ENCODE measurements around the gene DGKK.
"Not testable (repeated sequence)": the region's sequence is repeated elsewhere in the genome, so short reads cannot be mapped to it uniquely, and the experiment has no call there.

DGKK gene

GRCh38 chrX:50430917-50431575 is 39.6 kb downstream of the DGKK start:
- no peak for DNase-seq

DNA sequence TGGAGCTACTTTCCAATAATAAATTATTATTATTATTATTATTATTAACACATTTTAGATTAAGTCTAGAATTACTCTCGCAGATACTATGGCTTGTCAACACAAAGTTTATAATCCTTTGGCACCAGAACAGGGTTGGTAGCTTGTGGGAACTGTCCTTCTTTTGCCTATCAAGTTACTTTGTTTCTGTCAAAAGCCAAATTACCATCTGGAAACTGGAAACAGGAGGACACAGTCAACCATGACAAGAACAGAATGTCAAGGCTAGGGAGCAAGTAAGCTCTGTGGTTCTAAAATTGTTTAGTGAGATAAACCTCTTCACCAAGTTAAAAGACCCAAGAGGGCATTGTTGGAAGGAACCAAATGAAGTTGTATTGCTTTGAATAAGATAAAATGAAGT is 42.5 kb downstream of the DGKK start:
- no peak for DNase-seq

DNA sequence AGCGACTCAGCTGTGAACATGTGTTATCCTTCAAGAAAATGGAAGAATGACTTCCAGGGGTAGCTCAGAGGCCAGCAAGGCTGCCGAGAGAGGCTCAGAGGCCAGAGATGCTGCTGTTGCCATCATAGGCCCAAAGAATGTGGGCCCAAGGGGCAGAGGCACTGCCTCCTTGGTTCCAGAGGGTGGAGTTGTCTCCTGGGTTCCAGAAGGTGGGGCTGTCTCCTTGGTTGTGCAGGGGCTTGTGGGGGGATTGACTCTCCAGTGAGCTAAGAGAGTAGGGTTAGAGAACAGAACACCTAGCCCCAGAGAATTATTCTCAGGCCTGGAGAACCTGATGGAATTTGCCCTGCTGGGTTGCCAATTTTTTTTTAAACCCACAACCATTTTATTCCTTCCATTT is 62.6 kb downstream of the DGKK start:
- DNase-seq: no peak

DNA sequence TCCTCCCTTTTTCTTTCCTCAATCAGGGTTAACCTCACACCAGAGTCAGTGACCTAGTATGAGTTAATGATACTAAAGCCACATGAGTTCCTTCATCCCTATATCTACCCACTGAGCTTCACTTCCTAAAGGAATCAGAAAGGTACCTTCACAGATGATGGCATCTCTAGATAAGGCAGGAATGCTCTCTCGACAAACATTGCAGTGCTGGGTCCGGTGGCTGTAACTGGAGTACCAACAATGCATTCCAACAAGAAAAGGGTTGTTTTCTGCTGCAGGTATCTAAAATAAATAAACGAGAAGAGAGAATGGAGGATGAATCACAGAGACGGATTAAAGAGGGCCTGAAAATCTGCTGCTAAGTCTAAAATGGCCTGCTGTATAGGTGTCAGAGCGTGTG is 66.7 kb downstream of the DGKK start:
- no peak for DNase-seq

GRCh38 chrX:50402886-50403285 is 67.7 kb downstream of the DGKK start:
- no peak for DNase-seq

DNA sequence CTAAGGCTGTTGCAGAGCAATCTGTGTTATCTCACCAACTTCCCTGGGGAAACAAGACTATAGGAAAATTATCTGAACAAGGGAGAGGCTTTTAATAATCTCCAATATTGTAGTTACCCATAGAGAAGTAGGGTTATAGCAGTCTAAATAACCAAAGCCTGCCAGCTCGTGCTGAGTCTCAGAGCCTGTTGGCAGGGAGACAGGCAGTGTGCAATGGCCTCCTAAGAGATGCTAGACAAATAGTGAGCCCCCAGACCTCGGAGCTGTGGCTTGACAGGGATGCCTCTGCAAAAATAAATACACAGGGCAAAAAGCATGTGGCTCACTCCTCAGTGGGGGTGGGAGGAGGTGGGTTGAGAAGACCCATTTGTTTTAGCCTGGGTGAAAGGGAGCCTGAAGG is 76.7 kb downstream of the DGKK start:
- no peak for DNase-seq

DNA sequence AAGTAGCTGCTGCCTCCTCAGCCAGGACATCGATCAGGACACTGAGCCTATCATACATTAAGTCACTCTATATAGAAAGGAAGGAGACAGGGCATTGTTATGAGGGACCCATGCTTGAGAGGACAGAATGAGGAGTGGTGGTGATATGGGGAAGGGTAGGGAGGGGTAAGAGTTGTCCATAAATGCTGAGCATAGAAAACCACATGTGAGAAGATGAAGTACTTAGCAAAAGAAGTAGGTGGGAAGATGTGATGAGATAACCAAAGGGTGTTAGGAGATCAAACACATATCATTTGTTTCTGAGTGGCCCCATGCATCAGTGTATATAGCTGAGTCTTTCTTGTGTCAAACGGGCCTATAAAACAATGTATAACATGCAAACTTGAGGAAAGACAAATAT is 84.1 kb downstream of the DGKK start:
- no peak for DNase-seq

- no peak for DNase-seq
These were observed 88.8 kb downstream of the DGKK start for GRCh38 chrX:50381729-50382415.

DNA sequence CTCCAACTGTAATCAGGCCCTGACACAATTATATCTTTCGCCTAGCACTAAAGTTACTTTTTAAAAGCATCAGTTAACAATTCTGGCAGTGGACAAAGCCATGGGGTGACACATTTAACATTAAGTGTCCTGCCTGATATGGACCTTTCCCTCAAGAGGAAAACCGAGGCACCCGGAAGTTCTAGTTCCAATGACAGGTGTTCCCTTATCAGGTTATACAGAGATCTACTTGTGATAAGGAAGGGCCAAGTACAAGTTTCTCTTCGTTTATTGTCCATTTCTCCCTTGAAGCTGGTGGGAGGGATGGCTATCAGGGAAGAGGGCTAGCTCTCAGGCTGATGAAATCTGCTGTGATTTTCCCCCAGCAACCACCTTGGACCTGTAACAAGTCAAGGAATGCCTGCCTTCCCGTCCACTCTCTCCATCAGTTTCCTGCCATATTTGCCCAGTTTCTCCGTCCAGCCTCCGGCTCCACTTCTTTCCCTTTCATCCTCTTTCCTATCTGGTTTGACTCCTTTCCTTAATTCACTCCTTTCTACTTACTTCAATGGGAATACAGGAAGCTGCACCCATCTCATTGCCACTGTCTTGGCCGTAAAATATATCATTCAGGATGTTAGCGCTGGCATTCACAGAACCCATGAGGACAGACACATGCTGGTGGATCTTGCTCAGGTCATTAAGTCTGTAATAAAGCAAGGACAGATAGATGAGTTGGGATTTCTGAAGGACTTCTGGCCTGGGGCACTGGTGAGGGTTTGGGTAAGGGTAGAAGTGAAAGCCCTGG is 95.0 kb downstream of the DGKK start:
- no peak for DNase-seq

GRCh38 chrX:50372966-50373365 is 97.7 kb downstream of the DGKK start:
- DNase-seq: no peak

DNA sequence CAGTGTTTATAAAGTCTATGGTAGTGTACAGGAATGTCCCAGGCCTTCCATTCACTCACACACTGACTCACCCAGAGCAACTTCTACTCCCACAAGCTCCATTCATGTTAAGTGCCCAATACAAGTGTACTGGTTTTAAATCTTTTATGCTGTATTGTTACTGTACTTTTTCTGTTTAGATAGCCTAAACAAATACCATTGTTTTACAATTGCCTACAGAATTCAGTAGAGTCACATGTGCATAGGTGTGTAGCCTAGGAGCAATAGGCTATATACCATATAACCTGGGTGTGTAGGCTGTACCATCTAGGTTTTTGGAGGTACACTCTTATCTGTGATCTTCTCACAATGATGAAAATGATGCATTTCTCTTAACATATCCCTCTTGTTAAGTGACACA is 126.7 kb downstream of the DGKK start:
- no peak for DNase-seq

DNA sequence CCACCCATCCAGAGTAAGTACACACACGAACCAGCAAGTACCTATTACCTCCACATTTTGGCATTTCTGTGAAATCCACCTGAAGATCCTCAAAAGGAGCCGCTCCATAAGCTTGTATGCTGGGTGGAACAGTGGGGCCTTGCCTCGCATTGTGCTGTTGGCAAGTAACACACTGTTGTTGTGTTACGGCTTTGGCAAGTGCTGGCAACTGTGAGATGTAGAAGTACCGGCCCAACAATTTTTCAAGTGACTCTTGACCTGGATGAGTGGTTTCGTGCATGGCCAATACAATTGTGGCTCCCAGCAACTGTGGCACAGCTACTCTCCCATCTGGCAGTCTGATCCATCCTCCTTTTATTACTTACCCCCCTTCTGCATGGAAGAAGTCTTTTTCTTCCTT is 137.3 kb downstream of the DGKK start:
- DNase-seq: no peak

DNA sequence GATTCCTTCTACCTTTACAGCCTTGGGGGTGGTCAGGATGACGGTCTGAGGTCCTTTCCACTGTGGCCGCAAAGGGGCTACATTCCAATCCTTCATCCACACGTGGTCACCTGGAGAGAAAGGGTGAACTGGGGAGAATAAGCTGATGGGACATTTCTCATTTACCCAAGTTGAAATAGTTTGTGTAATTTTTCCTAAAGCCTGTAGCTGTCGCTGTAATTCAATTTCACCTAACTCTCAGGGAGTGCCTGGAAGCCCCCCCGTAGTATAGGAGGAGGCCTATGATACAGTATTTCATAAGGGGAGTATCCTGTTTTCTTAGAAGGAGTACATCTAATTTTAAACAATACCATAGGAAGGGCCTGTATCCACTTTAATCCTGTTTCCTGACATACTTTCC is 138.0 kb downstream of the DGKK start:
- not testable (repeated sequence) for DNase-seq

- DNase-seq: no peak
These were observed 143.4 kb downstream of the DGKK start for GRCh38 chrX:50327235-50327634.
